ENCODE measurements around the gene CNN2.

The CNN2 gene

DNA sequence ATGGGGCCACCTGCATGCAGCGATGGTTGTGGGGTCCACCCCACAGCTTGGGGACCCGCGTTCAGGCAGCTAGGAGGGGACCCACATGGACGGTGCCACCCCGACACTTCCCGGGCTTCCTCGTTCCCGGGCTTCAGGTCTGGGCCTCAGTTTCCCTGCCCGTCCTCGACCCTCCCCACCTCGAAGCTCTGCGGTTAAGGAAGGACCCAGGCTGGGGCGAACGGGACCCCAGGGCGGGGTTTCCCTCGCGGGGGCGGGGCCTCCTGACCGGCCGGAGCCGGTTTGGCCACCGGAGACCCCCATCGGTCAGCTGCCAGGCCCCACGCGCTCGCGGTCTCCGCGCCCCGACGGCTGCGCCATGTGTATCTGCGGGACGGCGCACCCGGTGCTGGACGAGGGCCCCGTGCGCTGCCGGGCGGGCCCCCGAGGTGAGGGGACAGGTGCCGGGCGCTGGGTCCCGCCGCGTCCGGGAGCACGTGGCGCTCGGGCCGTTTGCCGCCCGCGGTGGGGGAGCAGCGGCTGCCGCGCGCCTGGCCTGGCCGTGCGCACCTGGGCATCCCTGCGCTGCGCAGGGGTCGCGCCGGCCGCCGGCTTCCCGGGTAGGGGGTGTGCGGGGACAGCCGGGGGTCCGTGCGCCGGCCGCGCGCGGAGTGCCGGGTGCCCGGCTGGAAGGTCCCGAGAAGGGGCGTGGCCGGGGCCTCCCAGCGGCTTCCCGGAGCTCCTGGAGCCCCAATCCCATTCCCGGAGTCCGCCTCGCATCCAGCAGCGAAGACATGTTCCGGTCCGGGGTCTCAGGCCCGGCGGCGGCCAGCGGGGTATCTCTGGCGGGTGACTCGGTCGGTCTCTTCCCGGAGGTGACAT lies 44.8 kb downstream of the CNN2 start:
- no peak overlapping the region for H3K9ac ChIP-seq (ENCODE audit: low read length)
- peaks cover 60% of the 10 kb centered on the region for H3K27me3 ChIP-seq (ENCODE audit: control insufficient read depth, insufficient read depth, low read length)
- H3K4me1 ChIP-seq (ENCODE audit: control insufficient read depth, insufficient read depth, low read length): peaks cover 58% of the 10 kb centered on the region
- no peak overlapping the region for H3K4me3 ChIP-seq (ENCODE audit: low read length)
- no peaks in the 10 kb centered on the region for H3K9me3 ChIP-seq (ENCODE audit: control insufficient read depth, low read length)
- H3K36me3 ChIP-seq (ENCODE audit: control insufficient read depth, insufficient read depth, low read length): no peaks in the 10 kb centered on the region

DNA sequence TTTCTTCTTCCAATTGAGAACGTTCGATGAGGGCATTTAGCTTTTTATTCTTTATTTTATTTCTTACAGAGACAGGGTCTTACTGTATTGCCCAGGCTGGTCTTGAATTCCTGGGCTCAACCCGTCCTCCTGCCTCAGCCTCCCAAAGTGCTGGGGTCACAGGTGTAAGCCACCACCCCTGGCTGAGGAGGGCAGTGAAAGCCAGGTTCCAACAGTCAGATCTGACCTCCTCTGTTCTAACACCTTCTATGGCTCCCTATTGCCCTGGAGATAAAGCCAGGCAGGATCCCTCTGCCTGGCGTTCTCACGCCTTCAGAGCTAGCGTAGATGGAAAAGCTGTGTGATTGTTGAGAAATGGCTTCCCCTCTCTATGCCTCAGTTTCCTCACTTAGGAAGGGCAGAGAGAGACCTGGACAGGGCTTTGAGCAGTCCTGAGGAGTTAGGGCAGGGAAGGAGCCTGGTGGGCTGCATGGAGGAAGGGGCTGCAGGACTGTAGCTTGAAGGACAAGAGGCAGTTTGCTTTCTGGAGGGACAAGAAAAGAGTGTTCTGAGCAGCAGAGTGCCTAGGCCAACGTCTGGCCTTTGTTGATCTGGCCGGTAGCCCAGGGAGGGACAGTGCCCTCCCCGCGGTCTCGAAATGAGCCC lies 46.1 kb downstream of the CNN2 start:
- Histone ChIP-seq H3K4me1 (ENCODE audit: control insufficient read depth, insufficient read depth, low read length) (peaks cover 54% of the 10 kb centered on the region), H3K9ac (ENCODE audit: low read length) (no peak overlapping the region), H3K27me3 (ENCODE audit: control insufficient read depth, insufficient read depth, low read length) (peaks cover 46% of the 10 kb centered on the region)

GRCh38 chr19:1073063-1073955 lies 46.9 kb downstream of the CNN2 start:
- Histone ChIP-seq H3K9ac (ENCODE audit: low read length) (no peak overlapping the region), H3K36me3 (ENCODE audit: control insufficient read depth, insufficient read depth, low read length) (no peaks in the 10 kb centered on the region), H3K4me1 (ENCODE audit: control insufficient read depth, insufficient read depth, low read length) (peaks cover 45% of the 10 kb centered on the region), H3K27me3 (ENCODE audit: control insufficient read depth, insufficient read depth, low read length) (peaks cover 38% of the 10 kb centered on the region), H3K9me3 (ENCODE audit: control insufficient read depth, low read length) (no peaks in the 10 kb centered on the region), H3K4me3 (ENCODE audit: low read length) (no peak overlapping the region)

More for the DNA sequence above, 46.1 kb downstream of the CNN2 start:
- H3K36me3 ChIP-seq (ENCODE audit: control insufficient read depth, insufficient read depth, low read length): no peaks in the 10 kb centered on the region
- no peaks in the 10 kb centered on the region for H3K9me3 ChIP-seq (ENCODE audit: control insufficient read depth, low read length)
- H3K4me3 ChIP-seq (ENCODE audit: low read length): no peak overlapping the region

DNA sequence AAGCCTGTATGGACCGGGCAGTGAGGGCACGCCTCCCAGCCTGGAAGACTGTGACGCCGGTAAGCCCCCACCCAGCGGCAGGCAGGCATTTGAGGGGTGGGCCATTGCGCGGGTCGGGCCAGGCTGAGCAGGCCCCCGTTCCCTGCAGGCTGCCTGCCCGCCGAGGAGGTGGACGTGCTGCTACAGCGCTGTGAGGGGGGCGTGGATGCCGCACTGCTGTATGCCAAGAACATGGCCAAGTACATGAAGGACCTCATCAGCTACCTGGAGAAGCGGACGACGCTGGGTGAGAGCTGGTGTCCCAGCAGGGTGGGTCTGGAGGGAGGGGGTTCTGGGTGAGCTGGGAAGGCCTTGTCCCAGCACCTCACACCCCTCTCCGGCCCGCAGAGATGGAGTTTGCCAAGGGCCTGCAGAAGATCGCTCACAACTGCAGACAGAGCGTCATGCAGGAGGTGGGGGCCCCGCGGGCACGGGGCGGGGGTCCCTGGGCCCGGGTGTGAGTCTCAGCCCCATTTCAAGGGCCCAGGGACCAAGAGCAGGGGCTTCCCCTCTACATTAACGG lies 47.6 kb downstream of the CNN2 start:
- Histone ChIP-seq H3K4me3 (ENCODE audit: low read length) (no peak overlapping the region), H3K4me1 (ENCODE audit: control insufficient read depth, insufficient read depth, low read length) (peaks cover 38% of the 10 kb centered on the region), H3K9ac (ENCODE audit: low read length) (no peak overlapping the region)

GRCh38 chr19:1074544-1075283 lies 48.3 kb downstream of the CNN2 start:
- Histone ChIP-seq H3K9me3 (ENCODE audit: control insufficient read depth, low read length) (no peaks in the 10 kb centered on the region), H3K4me1 (ENCODE audit: control insufficient read depth, insufficient read depth, low read length) (peaks cover 32% of the 10 kb centered on the region), H3K9ac (ENCODE audit: low read length) (no peak overlapping the region), H3K4me3 (ENCODE audit: low read length) (no peak overlapping the region), H3K36me3 (ENCODE audit: control insufficient read depth, insufficient read depth, low read length) (no peaks in the 10 kb centered on the region), H3K27me3 (ENCODE audit: control insufficient read depth, insufficient read depth, low read length) (peaks cover 25% of the 10 kb centered on the region)

More for the DNA sequence above, 47.6 kb downstream of the CNN2 start:
- H3K36me3 ChIP-seq (ENCODE audit: control insufficient read depth, insufficient read depth, low read length): no peaks in the 10 kb centered on the region
- H3K27me3 ChIP-seq (ENCODE audit: control insufficient read depth, insufficient read depth, low read length): peaks cover 32% of the 10 kb centered on the region
- H3K9me3 ChIP-seq (ENCODE audit: control insufficient read depth, low read length): no peaks in the 10 kb centered on the region

DNA sequence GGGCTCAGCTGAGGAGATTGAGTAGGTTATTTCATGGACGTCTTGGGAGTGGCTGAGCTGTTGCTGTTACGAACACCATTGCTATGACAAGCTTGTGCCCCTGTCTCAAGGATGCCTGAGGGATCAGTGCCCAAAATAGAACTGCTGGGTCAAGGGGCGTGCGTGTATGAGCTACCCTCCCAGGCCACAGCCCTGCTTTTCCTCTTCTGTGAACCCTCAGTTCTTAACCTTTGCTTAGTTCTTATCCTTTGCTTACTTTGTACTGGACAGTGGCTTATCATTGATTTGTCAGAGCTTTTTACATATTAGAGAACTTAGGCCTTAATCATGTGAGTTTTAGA lies 49.6 kb downstream of the CNN2 start:
- Histone ChIP-seq H3K36me3 (ENCODE audit: control insufficient read depth, insufficient read depth, low read length) (no peaks in the 10 kb centered on the region), H3K27me3 (ENCODE audit: control insufficient read depth, insufficient read depth, low read length) (peaks cover 15% of the 10 kb centered on the region), H3K4me3 (ENCODE audit: low read length) (no peak overlapping the region), H3K9me3 (ENCODE audit: control insufficient read depth, low read length) (no peaks in the 10 kb centered on the region), H3K9ac (ENCODE audit: low read length) (no peak overlapping the region), H3K4me1 (ENCODE audit: control insufficient read depth, insufficient read depth, low read length) (peaks cover 28% of the 10 kb centered on the region)

- Histone ChIP-seq H3K4me1 (ENCODE audit: control insufficient read depth, insufficient read depth, low read length) (peaks cover 35% of the 10 kb centered on the region), H3K9me3 (ENCODE audit: control insufficient read depth, low read length) (no peaks in the 10 kb centered on the region), H3K36me3 (ENCODE audit: control insufficient read depth, insufficient read depth, low read length) (no peaks in the 10 kb centered on the region), H3K9ac (ENCODE audit: low read length) (peak overlapping the region; percentile 8), H3K4me3 (ENCODE audit: low read length) (no peak overlapping the region), H3K27me3 (ENCODE audit: control insufficient read depth, insufficient read depth, low read length) (peaks cover 7% of the 10 kb centered on the region)
These were observed 50.5 kb downstream of the CNN2 start for GRCh38 chr19:1076951-1077350.

- peaks cover 40% of the 10 kb centered on the region for H3K4me1 ChIP-seq (ENCODE audit: control insufficient read depth, insufficient read depth, low read length)
- H3K36me3 ChIP-seq (ENCODE audit: control insufficient read depth, insufficient read depth, low read length): no peaks in the 10 kb centered on the region
- no peak overlapping the region for H3K4me3 ChIP-seq (ENCODE audit: low read length)
- no peaks in the 10 kb centered on the region for H3K9me3 ChIP-seq (ENCODE audit: control insufficient read depth, low read length)
- H3K9ac ChIP-seq (ENCODE audit: low read length): no peak overlapping the region
- no peaks in the 10 kb centered on the region for H3K27me3 ChIP-seq (ENCODE audit: control insufficient read depth, insufficient read depth, low read length)
These were observed 53.2 kb downstream of the CNN2 start for GRCh38 chr19:1079566-1080111.

- Histone ChIP-seq H3K4me1 (ENCODE audit: control insufficient read depth, insufficient read depth, low read length) (peaks cover 33% of the 10 kb centered on the region), H3K4me3 (ENCODE audit: low read length) (no peak overlapping the region), H3K9me3 (ENCODE audit: control insufficient read depth, low read length) (no peaks in the 10 kb centered on the region), H3K36me3 (ENCODE audit: control insufficient read depth, insufficient read depth, low read length) (no peaks in the 10 kb centered on the region), H3K9ac (ENCODE audit: low read length) (no peak overlapping the region), H3K27me3 (ENCODE audit: control insufficient read depth, insufficient read depth, low read length) (no peaks in the 10 kb centered on the region)
These were observed 54.2 kb downstream of the CNN2 start for GRCh38 chr19:1080360-1081161.

GRCh38 chr19:1081301-1082164 lies 55.1 kb downstream of the CNN2 start:
- H3K4me1 ChIP-seq (ENCODE audit: control insufficient read depth, insufficient read depth, low read length): peaks cover 23% of the 10 kb centered on the region
- no peaks in the 10 kb centered on the region for H3K9me3 ChIP-seq (ENCODE audit: control insufficient read depth, low read length)
- H3K4me3 ChIP-seq (ENCODE audit: low read length): no peak overlapping the region
- no peaks in the 10 kb centered on the region for H3K36me3 ChIP-seq (ENCODE audit: control insufficient read depth, insufficient read depth, low read length)
- no peaks in the 10 kb centered on the region for H3K27me3 ChIP-seq (ENCODE audit: control insufficient read depth, insufficient read depth, low read length)
- H3K9ac ChIP-seq (ENCODE audit: low read length): no peak overlapping the region
